ENCODE measurements around the gene HRG.
"Not testable (repeated sequence)": the region's sequence is repeated elsewhere in the genome, so short reads cannot be mapped to it uniquely, and the experiment has no call there.

The HRG gene

DNA sequence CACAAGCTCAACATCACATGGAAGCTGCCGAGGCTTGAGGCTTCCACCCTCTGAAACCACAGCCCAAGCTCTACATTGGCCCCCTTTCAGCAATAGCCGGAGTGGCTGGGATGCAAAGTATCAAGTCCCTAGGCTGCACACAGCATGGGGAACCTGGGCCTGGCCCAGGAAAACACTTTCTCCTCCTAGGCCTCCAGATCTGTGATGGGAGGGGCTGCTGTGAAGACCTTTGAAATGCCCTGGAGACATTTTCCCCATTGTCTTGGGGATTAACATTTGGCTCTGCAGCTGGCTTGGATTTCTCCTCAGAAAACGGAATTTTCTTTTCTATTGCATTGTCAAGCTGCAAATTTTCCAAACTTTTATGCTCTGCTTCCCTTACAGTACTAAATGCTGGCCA, 18.2 kb downstream of the HRG start:
- DNase-seq: no peak

DNA sequence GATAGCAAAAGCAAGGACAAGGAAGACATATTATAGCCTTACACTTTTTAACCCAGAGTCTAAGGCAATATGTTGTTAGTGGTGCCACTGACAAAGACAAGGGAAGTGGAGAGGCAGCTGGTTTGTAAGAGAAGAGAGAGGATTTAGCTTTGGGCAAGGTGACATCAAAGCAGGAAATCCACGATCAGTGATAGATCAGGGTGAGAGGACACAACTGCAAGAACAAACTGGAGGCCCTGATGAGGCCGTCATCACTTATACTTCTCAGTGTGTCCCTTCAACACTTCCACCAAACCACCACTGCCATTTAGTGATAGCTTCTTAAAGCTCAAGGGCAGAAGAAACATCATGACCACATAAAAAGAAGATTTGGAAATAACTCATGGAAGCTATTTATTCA, 20.7 kb downstream of the HRG start:
- not testable (repeated sequence) for DNase-seq

DNA sequence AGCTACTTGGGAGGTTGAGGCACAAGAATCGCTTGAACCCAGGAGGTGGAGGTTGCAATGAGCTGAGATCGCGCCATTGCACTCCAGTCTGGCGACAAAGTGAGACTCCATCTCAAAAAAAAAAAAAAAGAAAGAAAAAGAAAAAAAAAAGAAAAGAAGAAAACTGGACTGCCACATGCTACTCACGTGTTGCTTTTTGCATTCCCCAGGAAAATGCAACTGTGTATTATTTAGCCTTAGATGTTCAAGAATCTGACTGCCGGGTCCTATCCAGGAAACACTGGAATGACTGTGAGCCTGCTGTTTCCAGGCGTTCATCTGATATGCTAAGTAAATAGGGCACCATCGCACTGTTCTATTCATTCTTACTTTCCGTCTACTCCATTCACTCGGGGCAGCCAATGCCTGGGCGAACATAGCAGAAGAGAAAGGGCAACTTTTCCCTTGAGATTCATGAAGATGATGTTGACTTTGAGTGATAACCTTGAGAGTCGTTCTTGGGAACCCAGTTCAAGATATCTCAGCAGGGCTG, 21.4 kb downstream of the HRG start:
- no peak for DNase-seq

DNA sequence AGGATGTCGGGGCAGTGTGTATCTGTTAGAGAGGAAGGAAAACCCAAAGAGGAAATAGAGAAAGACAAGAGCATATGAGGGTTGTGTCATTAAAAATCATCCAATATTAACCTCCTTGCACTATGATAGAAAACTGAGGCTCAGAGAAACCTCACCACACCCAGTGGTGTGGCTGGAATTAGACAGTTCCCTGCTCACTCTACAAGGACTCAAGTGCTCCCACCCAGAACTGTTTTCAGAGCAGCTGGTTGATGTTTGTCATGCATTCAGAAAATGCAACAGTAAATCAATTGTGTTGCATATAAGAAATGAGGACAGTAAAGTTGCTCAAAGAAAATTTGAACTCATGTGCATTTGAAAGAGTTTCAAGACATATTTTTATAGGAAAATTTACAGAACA, 24.5 kb downstream of the HRG start:
- DNase-seq: not testable (repeated sequence)

DNA sequence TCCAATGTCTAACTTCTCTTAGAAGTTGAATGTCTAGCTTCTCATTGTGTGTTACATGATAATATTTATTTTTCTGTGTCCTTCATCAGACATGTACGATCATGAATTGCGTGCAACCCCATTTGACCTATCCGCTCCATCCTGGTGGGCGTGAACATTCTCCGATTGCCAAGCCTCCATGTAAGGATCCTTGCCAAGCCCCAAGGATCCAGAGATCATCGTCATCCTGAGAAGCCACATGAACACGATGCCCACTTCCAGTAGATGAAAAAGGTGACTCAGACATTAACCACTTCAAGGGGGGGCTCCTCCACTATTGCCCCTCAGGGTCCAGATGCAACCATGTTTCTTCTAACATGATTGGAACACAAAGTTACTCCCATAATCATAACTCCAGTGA, 25.9 kb downstream of the HRG start:
- DNase-seq: no peak

DNA sequence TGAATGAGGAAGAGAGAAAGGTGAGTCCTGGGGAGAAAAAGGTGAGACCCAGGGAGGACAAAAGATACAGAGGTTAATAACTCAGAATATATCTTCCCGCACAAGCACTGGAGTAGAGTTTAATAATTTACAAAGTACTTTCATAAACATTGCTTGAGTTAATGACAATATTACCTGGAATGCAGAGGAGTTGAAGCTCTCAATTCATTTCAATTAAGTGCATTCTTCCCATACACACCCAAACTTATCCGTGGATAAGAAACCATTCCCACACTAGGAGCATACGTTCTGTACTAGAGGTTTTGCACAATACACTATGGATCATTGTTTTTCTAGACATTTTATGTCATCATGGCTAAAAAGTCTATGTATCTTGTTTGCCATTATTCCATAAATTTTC, 28.0 kb downstream of the HRG start:
- no peak for DNase-seq

DNA sequence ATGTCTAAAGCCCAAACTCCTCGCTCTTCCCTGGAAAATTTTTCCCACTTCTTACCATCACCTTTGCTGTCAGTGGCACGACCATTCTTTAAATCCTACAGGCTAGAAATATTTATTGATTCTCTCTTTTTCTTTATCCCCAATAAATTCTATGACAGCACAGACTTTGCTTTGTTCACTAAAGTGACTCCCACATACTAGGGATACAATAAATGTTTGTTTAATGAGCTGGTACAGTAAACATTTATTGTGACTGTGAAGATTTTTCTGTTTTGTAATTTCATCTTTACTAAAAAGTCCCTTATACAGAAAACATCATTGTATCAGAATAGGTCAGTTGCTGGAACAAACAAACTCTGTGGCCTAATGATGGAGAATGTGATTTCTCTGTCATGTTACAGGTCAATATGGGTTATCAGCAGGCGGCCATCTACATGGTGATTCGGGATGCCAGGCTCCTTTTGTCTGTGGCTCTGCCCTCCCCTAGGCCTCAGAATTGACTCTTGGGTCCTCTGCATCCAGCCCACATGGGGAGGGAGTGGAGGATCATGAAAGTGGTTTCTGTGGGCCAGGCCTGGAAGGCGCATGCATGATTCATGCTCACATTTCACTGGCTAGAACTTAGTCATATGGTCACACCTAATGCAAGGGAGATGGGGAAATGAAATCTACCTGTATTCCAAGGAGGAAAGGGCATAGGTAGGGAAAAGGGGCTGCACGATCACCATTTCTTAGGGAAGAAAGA, 28.6 kb downstream of the HRG start:
- DNase-seq: no peak

DNA sequence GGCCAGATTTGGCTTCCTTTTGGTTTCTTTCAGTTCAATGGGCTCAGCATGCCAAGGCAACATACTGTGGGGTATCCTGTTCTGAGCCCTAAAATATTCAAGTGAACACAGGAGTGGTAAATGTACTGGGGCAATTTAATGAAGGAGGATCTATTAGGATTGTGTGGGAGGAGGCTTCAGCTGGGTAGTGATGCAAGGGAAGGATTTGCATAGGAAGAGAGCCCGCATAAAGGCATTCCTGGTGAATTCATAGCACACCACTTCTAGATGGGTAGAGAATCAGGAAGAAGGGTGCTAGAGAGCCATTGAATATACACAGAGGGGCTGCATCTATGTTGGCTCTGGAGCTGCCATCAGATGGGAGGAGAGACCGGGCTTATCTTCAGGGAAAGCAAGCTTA, 30.7 kb downstream of the HRG start:
- no peak for DNase-seq

DNA sequence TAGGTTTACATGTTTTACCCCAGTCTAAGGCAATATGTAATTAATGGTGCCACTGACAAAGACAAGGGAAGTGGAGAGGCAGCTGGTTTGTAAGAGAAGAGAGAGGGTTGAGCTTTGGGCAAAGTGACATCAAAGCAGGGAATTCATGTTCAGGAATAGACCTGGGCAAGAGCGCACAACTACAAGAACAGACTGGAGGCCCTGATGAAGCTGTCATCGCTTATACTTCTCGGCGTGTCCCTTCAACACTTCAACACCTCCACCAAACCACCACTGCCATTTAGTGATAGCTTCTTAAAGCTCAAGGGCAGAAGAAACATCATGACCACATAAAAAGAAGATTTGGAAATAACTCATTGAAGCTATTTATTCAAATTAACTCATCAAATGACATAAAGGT, 31.7 kb downstream of the HRG start:
- DNase-seq: no peak

DNA sequence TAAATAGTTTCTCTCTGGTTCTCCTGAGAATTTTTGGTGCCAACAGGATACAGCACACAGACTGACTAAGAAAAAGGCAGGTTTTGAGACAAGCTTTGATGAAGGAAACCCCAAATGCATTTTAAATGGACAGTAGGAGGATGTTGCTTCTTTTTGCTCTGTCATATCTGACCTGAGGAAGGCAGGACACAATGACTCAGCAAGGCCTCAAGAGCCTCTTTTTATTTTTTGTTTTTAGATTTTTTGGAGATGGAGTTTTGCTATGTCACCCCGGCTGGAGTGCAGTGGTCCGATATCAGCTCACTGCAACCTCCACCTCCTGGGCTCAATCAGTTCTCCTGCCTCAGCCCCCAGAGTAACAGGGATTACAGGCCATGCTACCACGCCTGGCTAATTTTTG, 34.5 kb downstream of the HRG start:
- no peak for DNase-seq

DNA sequence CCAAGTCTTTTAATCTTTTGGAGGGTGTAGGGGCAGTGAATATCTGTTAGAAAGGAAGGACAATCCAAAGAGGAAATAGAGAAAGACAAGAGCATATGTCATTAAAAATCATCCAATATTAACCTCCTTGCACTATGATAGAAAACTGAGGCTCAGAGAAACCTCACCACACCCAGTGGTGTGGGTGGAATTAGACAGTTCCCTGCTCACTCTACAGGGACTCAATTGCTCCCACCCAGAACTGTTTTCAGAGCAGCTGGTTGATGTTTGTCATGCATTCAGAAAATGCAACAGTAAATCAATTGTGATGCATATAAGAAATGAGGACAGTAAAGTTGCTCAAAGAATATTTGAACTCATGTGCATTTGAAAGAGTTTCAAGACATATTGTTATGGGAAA, 36.6 kb downstream of the HRG start:
- DNase-seq: not testable (repeated sequence)

DNA sequence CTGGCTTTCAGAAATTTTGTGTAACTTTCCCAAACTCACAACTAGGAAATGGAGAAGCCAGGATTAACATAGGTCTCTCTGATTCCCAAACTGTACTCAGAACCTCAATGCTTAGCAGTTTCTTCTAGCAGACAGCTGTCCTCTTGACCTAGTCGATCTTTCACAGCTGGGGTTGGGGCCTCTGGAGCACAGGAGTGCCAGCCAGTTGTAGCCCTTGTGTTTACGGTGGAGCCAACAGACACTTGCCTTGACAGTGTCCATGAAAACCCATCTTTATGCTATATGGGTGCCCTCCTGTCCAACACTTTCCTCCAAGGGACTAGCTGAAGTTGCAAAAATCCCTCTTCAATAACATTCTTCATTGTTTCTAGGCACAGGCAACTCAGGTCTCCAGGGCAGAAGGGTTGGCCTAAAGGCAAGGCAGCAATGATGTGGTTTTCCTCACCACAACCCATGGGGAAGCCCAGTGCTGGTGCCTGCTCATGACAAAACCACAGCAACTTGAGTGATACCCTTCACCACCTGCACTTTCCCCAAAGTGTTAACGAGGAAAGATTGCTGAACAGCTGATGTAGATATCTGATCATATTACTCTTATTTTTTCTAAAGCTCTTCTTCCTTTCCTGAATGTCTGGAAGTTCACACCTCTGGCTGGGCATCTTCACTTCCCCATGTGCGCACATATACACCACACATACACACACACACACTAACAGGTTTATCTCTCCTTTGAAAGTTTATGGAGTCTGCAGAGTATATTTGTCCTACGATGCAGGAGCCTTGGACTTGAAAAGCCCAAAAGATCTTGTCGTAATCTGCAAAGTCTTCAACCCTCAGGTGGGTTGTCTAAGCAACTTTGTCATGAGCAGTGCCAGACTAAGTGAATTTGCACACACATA, 40.3 kb downstream of the HRG start:
- no peak for DNase-seq

DNA sequence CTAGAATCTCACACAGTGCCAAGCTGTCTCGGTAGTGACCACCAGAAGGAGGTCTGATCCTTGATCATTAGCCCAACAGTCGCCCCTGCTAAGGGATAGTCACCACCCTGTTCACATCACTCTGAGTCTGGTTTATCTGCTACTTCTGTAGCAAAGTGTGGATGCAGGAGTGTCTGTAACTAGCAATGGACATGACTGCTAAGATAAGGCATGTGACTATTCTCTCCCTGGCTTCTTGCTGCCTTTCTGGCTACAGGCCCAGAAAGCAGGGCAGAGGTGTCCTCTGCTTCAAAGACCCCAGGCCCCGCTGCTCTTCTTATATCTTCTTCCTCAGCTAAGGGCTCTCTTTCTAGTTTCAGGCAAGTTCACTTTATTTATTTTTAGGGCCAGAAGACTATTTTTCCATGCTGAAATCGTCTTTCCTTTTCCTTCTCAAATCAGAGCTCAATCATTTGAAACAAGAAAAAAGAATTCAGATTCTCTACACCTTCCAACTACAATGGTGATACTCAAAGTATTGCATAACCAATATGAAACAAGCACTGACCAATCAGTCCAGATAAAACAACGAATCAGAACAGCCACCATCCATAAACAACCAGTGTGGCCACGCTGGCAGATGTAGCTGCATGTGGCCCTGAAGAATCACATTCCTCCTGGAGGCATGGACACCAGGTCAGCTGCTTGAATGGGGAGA, 43.3 kb downstream of the HRG start:
- DNase-seq: no peak

DNA sequence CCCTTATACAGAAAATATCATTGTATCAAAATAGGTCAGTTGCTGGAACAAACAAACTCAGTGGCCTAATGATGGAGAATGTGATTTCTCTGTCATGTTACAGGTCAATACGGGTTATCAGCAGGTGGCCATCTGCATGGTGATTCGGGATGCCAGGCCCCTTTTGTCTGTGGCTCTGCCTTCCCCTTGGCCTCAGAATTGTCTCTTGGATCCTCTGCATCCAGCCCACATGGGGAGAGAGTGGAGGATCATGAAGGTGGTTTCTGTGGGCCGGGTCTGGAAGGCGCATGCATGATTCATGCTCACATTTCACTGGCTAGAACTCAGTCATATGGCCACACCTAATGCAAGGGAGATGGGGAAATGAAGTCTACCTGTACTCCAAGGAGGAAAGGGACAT, 44.9 kb downstream of the HRG start:
- not testable (repeated sequence) for DNase-seq

DNA sequence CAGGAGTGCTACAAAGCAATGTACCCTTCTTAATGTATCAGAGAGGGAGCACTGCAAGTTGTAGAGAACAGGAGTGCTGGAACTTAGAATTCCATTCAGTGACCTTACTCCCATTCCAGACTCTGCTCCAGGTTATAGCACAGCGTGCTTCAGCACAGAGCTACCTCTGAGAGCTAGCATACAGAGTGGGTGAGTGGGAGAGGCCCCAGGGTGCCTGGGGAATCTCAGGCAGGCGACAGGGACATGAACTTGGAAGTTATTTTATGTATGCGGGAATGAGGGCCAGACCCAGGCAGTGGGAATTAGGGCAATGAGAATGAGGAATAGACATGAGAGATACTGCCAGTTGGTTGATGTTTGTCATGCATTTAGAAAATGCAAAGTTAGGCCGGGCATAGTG, 47.7 kb downstream of the HRG start:
- DNase-seq: no peak

DNA sequence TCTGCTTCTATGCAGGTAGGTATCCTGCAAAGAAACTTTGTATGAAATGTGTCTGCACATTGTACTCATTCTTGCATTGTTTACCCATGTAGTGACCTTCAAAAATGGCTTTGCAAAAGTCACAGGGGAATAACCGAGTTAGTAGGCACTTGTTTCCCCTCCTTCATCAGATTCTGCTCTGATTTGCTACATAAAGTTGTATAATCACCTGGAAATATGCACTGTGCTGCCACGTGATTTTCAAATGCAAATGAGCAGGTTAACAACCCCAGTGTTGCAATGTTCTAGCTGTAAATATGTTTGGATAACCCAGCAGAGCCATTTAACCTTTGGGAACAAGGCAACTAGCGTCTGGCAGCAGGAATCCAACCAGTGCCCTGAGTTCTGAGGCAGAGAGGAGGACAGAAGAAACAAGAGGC, 51.2 kb downstream of the HRG start, which contains the start of gene KNG1:
Gene KNG1, plus strand, starts transcription at position 321 of the 419 bp plus-strand sequence. CDS start 184 bp downstream, outside the sequence.
- no peak for DNase-seq

DNA sequence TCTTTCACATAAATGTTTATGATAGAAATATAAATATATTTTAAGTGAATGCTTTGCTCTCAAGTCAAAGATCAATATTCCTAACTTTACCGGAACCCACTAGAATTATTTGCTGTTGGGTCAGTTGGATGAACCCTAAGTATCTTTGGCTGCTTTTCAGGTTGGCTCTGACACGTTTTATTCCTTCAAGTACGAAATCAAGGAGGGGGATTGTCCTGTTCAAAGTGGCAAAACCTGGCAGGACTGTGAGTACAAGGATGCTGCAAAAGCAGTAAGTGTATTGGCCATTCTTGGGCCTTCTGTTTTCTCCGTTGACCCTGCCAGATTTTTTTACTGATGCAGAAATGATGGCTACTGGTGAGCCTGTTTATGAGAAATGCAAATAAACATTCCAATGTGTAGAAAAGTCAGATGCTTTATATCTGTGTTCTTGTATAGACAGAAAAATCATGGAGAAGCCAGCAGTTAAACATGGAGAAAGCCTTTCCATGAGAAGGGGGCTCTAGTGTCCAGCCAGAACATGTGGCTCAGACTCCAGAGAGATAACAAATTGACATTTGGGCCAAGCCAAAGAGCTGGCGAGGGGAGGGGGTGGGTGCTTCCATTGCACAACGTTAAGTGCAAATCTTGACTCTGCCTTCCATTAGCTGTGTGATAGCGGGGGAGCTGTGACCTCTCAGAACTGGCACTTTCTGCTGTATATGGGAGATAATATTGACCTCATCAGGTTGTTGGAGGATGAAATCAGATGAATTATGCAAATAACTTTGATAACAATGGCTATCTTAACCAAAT, 54.3 kb downstream of the HRG start:
- DNase-seq: no peak

DNA sequence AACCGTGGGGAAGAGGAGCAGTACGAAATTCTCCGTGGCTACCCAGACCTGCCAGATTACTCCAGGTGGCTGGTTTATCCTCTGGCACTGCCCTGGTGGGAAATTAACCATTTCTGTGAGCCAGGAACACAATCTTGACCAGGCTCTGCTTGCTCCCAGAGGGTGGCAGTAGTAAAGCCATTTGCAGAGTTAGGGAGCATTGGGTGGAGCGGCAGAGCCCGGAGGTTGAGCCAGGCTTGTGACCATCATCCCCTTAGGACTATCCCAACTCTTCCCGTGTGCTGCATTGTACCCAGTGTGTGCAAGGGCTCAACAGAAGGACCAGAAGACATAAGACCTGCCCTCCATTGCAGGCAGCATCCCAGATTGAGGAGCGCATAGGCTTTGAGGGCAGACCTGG, 56.6 kb downstream of the HRG start:
- peak; percentile 6 for DNase-seq

DNA sequence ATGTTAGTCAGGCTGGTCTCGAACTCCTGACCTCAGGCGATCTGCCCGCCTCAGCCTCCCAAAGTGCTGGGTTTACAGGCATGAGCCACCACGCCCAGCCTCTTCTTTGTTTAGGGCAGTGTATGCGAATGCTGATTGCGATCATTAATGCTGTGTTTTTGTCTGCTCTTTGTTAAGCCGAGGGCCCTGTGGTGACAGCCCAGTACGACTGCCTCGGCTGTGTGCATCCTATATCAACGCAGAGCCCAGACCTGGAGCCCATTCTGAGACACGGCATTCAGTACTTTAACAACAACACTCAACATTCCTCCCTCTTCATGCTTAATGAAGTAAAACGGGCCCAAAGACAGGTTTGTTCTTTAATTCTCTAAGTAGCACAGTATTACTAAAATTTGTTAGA, 59.1 kb downstream of the HRG start:
- DNase-seq: peak; percentile 15

All from NCI-H69 (cell line).